GM12892 (cell line): ENCODE results near the gene CSRP3.

Source experiments
- POLR2A ChIP-seq: IDR thresholded peaks from 2 replicates; pipeline ENCODE4 v1.6.1; 2011; ENCODE audit warnings: low read depth, low read length, control low read depth
- POLR2AphosphoS5 ChIP-seq: IDR thresholded peaks from 2 replicates; pipeline ENCODE4 v1.6.1; 2011; ENCODE audit warnings: low read depth, low read length, control low read depth
- TAF1 ChIP-seq: IDR thresholded peaks from 2 replicates; pipeline ENCODE4 v1.6.1; 2011; ENCODE audit warnings: low read depth, mild to moderate bottlenecking, control low read depth, low read length, borderline replicate concordance

DNA sequence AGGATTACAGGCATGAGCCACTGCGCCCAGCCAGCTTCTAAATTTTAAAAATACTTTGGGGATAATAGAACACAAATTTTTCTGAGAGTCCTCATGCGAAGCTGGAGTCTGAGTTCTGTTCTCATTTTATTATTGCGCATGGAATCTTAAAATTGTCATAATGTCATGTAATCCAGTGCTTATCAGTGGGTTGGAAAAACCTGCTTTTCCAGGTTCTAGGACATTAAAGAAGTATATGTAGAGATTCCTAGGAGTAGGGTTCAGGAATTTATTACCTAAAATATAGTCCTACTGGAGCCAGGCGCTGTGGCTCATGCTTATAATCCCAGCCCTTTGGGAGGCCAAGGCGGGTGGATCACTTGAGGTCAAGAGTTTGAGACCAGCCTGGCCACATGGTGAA is 43.6 kb upstream of the CSRP3 start:
- TF ChIP-seq POLR2AphosphoS5 (no peak), TAF1 (no peak), POLR2A (no peak)
